Neuronal stem cell (in vitro differentiated cells): Measurements from ENCODE around the gene JCAD.

ENCODE experiments used
- DNase-seq: peaks from one replicate; pipeline ENCODE4 v3.0.0-alpha.2; 2013; ENCODE audit warnings: low spot score
- H2AFZ ChIP-seq: one replicate; pipeline ENCODE4 v1.6.1; 2013; ENCODE audit warnings: mild to moderate bottlenecking, low read length, inconsistent platforms
- H2AK5ac ChIP-seq: 2 replicates; pipeline ENCODE4 v1.6.1; 2013; ENCODE audit warnings: low read depth, mild to moderate bottlenecking, inconsistent platforms, low read length, moderate library complexity, mixed read lengths
- H2BK120ac ChIP-seq: 2 replicates; pipeline ENCODE4 v1.6.1; 2013; ENCODE audit warnings: low read depth, mild to moderate bottlenecking, inconsistent platforms, low read length, moderate library complexity, mixed read lengths
- H2BK12ac ChIP-seq: one replicate; pipeline ENCODE4 v1.6.1; 2013; ENCODE audit warnings: low read length, inconsistent platforms
- H2BK15ac ChIP-seq: 2 replicates; pipeline ENCODE4 v1.6.1; 2013; ENCODE audit warnings: mild to moderate bottlenecking, low read length, inconsistent platforms, mixed read lengths
- H2BK5ac ChIP-seq: one replicate; pipeline ENCODE4 v1.6.1; 2013; ENCODE audit warnings: inconsistent platforms, mild to moderate bottlenecking, low read length, moderate library complexity
- H3K14ac ChIP-seq: one replicate; pipeline ENCODE4 v1.6.1; 2013; ENCODE audit warnings: low read length, inconsistent platforms
- H3K18ac ChIP-seq: 2 replicates; pipeline ENCODE4 v1.6.1; 2013; ENCODE audit warnings: low read length, inconsistent platforms
- H3K23ac ChIP-seq: 2 replicates; pipeline ENCODE4 v1.6.1; 2013; ENCODE audit warnings: low read depth, mild to moderate bottlenecking, mixed read lengths, low read length, inconsistent platforms; ENCODE audit not compliant: poor library complexity
- H3K27ac ChIP-seq: replicated peaks from 3 replicates; pipeline ENCODE4 v1.5.1; 2013; ENCODE audit warnings: low read length, inconsistent platforms
- H3K27me3 ChIP-seq, 3 experiments: 2 replicates each; pipeline ENCODE4 v1.6.1; 2013; ENCODE audit warnings: low read length in 3 of 3, mild to moderate bottlenecking in 2 of 3, inconsistent platforms in 1 of 3, low read depth in 1 of 3, mixed read lengths in 1 of 3, moderate library complexity in 1 of 3; ENCODE audit not compliant: control insufficient read depth in 3 of 3, insufficient read depth in 3 of 3
- H3K36me3 ChIP-seq, 2 donors: replicated peaks in 1 of 2; 2 replicates each; pipeline ENCODE4 v1.6.1; 2013; ENCODE audit warnings: low read length in 2 of 2; ENCODE audit not compliant: control insufficient read depth in 2 of 2, insufficient read depth in 2 of 2
- H3K4ac ChIP-seq: 2 replicates; pipeline ENCODE4 v1.6.1; 2013; ENCODE audit warnings: inconsistent platforms, mild to moderate bottlenecking, low read length, moderate library complexity
- H3K4me1 ChIP-seq, 2 donors: 1 replicate in 1 of 2; 2 replicates in 1 of 2; pipeline ENCODE4 v1.6.1; 2013; ENCODE audit warnings: low read length in 2 of 2, low read depth in 1 of 2; ENCODE audit not compliant: control insufficient read depth in 2 of 2, insufficient read depth in 1 of 2
- H3K4me2 ChIP-seq: one replicate; pipeline ENCODE4 v1.6.1; 2013; ENCODE audit warnings: mild to moderate bottlenecking, low read length, inconsistent platforms; ENCODE audit not compliant: insufficient read depth, poor library complexity, severe bottlenecking
- H3K4me3 ChIP-seq, 2 donors: 2 replicates each; pipeline ENCODE4 v1.5.1; 2013; ENCODE audit warnings: low read length in 2 of 2, mild to moderate bottlenecking in 2 of 2, inconsistent platforms in 1 of 2, moderate library complexity in 1 of 2
- H3K79me1 ChIP-seq: one replicate; pipeline ENCODE4 v1.6.1; 2013; ENCODE audit warnings: low read depth, mild to moderate bottlenecking, inconsistent platforms, low read length, moderate library complexity
- H3K9ac ChIP-seq: one replicate; pipeline ENCODE4 v1.6.1; 2013; ENCODE audit warnings: mild to moderate bottlenecking, low read depth, low read length, inconsistent platforms; ENCODE audit not compliant: poor library complexity
- H3K9me3 ChIP-seq, 2 donors: replicated peaks in 1 of 2; 2 replicates each; pipeline versions ENCODE3 to v1.6.1; 2013; ENCODE audit warnings: low read length in 2 of 2, mild to moderate bottlenecking in 2 of 2, inconsistent platforms in 1 of 2, low read depth in 1 of 2, mixed read lengths in 1 of 2, moderate library complexity in 1 of 2; ENCODE audit not compliant: control insufficient read depth in 2 of 2, insufficient read depth in 1 of 2
- H4K8ac ChIP-seq: one replicate; pipeline ENCODE4 v1.6.1; 2013; ENCODE audit warnings: low read depth, mild to moderate bottlenecking, inconsistent platforms, low read length, moderate library complexity
- H4K91ac ChIP-seq: one replicate; pipeline ENCODE4 v1.6.1; 2013; ENCODE audit warnings: low read length, low read depth, mild to moderate bottlenecking, inconsistent platforms; ENCODE audit not compliant: poor library complexity
- WGBS, 2 donors: extraction: QIAGEN DNeasy Blood & Tissue Kit; methylation state at CpG; one replicate each; pipeline ENCODE4 v1.1.7; 2013; ENCODE audit warnings: missing lambda C conversion rate in 2 of 2, mixed read lengths in 1 of 2; ENCODE audit not compliant: insufficient read length in 2 of 2, insufficient replicate concordance in 1 of 2; ENCODE audit errors: extremely low coverage in 2 of 2; 5-methylcytosine and 5-hydroxymethylcytosine counted together

The JCAD gene

GRCh38 chr10:30094601-30095000 is 35.2 kb upstream of the JCAD start:
- H3K4ac ChIP-seq = no peak overlapping the region
- peaks cover 0 to 4% of the 10 kb centered on the region in 2 donors for H3K9me3 ChIP-seq
- H3K27me3 ChIP-seq = no peaks in the 10 kb centered on the region
- no peak overlapping the region for H3K14ac ChIP-seq
- no peak overlapping the region for H2BK15ac ChIP-seq
- no peak overlapping the region for H2AFZ ChIP-seq
- no peaks in the 10 kb centered on the region for H3K79me1 ChIP-seq
- H2BK5ac ChIP-seq = no peak overlapping the region
- no peak overlapping the region for H3K18ac ChIP-seq
- DNase-seq = no peak
- H2BK120ac ChIP-seq = no peak overlapping the region
- H4K8ac ChIP-seq = no peak overlapping the region
- H3K36me3 ChIP-seq = no peaks in the 10 kb centered on the region
- H4K91ac ChIP-seq = no peak overlapping the region
- H3K4me1 ChIP-seq = peaks cover 0 to 8% of the 10 kb centered on the region in 2 donors
- H3K27ac ChIP-seq = no peak overlapping the region
- H2BK12ac ChIP-seq = no peak overlapping the region
- H3K4me3 ChIP-seq = no peak overlapping the region
- H2AK5ac ChIP-seq = no peak overlapping the region
- no peak overlapping the region for H3K23ac ChIP-seq
- H3K9ac ChIP-seq = no peak overlapping the region
- no peak overlapping the region for H3K4me2 ChIP-seq
- no CpG with 5 or more reads among the region's 5 CpGs for WGBS, 2 donors

DNA sequence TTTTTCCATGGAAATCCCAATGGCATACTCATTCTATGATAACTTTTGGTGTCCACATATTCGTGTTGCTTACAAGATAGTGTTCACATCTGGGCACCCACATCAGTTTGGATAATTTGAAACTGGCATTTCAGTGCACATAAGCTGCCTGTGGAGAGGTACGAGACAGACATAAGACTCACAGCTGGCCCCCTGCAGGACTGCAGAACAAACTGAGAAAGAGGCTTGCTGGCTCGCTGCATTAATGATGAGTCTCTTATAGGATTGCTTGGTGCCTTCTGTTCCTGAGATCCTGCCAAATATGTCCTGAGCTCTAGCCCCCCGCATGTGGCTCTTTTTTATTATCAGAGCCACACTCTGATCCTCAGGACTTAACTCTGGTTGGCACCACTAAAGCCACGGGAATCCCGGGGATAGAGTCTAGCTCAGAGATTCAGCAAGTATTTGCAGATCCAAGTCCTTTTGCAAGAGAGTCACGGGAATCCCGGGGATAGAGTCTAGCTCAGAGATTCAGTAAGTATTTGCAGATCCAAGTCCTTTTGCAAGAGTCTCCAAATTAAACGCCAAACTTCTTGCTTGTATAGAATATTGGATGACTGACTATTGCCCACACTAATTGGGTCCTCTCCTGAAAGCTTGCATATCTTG is 34.0 kb upstream of the JCAD start:
- Histone ChIP-seq H2BK120ac (no peak overlapping the region), H3K4me1 (peaks cover 0 to 8% of the 10 kb centered on the region in 2 donors), H3K4me3 (no peak overlapping the region), H3K36me3 (no peaks in the 10 kb centered on the region), H4K91ac (no peak overlapping the region), H3K9me3 (peaks cover 0 to 4% of the 10 kb centered on the region in 2 donors), H2BK15ac (no peak overlapping the region), H2BK5ac (no peak overlapping the region), H3K27ac (no peak overlapping the region), H3K27me3 (no peaks in the 10 kb centered on the region), H3K23ac (no peak overlapping the region), H3K79me1 (no peaks in the 10 kb centered on the region), H4K8ac (no peak overlapping the region), H2AK5ac (no peak overlapping the region), H3K14ac (no peak overlapping the region), H2AFZ (no peak overlapping the region), H3K4ac (no peak overlapping the region), H3K9ac (no peak overlapping the region), H3K18ac (no peak overlapping the region), H2BK12ac (no peak overlapping the region), H3K4me2 (no peak overlapping the region)
- no peak for DNase-seq
- no CpG with 5 or more reads among the region's 9 CpGs for WGBS, 2 donors

DNA sequence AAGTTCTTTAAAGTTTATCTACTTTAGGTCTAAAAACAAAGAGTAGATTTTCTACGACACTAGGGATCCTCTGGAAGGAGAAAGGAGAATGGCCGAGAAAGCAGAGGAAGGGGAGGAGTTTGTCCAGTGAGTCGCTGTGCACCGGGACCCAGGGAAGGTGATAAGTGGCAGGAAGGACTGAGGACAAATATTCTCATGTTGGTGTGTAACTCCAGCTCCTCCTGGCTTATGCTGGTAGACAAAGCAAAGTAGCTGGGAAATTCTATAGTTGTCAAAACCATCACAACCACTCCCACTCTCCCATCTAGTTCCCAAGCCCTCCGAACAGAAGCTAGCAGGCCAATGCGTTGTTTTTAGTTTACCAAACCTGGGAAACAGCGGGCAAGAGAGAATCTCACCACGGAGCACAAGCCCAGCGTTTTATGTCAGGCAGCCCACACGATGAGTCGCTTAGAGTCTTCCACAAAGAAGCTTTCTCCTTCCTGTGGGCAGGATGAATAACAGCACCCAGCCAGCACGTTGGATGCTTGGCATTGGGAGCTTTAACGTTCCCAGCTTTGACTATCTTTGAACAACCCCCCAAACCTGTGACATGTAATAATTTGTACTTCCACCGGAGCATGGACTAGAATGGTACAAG is 32.9 kb upstream of the JCAD start:
- no peak for DNase-seq
- Histone ChIP-seq H3K36me3 (no peaks in the 10 kb centered on the region), H3K9me3 (no peaks in the 10 kb centered on the region), H3K27me3 (no peaks in the 10 kb centered on the region), H3K14ac (no peak overlapping the region), H3K4me3 (no peak overlapping the region), H2AK5ac (no peak overlapping the region), H3K23ac (no peak overlapping the region), H3K18ac (no peak overlapping the region), H3K4me2 (no peak overlapping the region), H3K4me1 (peaks cover 0 to 5% of the 10 kb centered on the region in 2 donors), H4K91ac (no peak overlapping the region), H2BK12ac (no peak overlapping the region), H4K8ac (no peak overlapping the region), H3K4ac (no peak overlapping the region), H2AFZ (peak overlapping the region; percentile 73), H2BK120ac (no peak overlapping the region), H3K9ac (no peak overlapping the region), H2BK15ac (no peak overlapping the region), H3K79me1 (no peaks in the 10 kb centered on the region), H2BK5ac (no peak overlapping the region), H3K27ac (no peak overlapping the region)
- WGBS, 2 donors = no CpG with 5 or more reads among the region's 14 CpGs

DNA sequence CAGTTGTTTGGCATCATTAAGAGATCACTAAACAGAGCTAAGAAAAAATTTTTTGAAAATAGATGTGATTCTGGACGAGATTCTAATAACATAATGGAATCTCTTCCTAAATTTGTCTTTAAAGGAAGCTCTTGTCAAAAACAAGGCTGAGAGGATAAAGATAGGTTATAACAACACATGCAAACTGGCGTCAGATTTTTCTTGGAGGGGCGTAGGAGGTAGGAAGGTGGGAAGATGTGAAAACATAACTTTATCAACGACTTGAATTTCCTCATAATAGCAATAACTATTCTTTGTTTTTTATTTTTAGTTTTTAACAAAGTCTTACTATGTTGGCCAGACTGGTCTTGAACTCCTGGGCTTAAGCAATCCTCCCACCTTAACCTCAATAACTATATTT is 31.8 kb upstream of the JCAD start:
- H4K91ac ChIP-seq = no peak overlapping the region
- no peak overlapping the region for H2BK15ac ChIP-seq
- H2BK12ac ChIP-seq = no peak overlapping the region
- no peak overlapping the region for H3K4ac ChIP-seq
- H3K9ac ChIP-seq = no peak overlapping the region
- H3K23ac ChIP-seq = no peak overlapping the region
- H2BK5ac ChIP-seq = no peak overlapping the region
- H3K4me3 ChIP-seq = no peak overlapping the region
- H3K14ac ChIP-seq = no peak overlapping the region
- H3K18ac ChIP-seq = no peak overlapping the region
- H2AFZ ChIP-seq = no peak overlapping the region
- no CpG with 5 or more reads among the region's 4 CpGs for WGBS, 2 donors
- H4K8ac ChIP-seq = no peak overlapping the region
- no peaks in the 10 kb centered on the region for H3K27me3 ChIP-seq
- no peaks in the 10 kb centered on the region for H3K9me3 ChIP-seq
- no peak overlapping the region for H3K4me2 ChIP-seq
- peaks cover 0 to 7% of the 10 kb centered on the region in 2 donors for H3K4me1 ChIP-seq
- no peak overlapping the region for H3K27ac ChIP-seq
- no peak overlapping the region for H2AK5ac ChIP-seq
- DNase-seq = no peak
- H2BK120ac ChIP-seq = no peak overlapping the region
- no peaks in the 10 kb centered on the region for H3K79me1 ChIP-seq
- H3K36me3 ChIP-seq = no peaks in the 10 kb centered on the region
